Measurements from ENCODE around the gene FREM2.

DNA sequence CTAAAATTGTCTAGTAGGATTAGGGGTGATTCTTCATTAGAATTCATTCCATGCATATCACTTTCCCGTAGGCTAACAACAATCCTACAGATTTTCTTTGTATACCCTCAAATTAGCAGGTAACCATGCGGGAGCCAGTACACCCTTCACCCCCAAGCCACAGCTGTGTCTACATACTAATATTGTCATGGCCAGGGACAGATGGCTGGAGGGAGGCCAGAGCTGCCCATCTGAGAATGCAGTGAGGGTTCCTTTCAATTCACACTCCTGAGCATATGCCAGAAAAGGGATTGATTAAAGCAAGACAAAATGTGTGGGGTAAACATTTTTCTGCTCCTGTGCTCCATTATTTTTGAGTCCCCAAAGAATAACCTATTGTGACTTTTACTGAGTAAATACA is 68.9 kb downstream of the FREM2 start:
- no peak for TF ChIP-seq POLR2A (IDR thresholded peaks at IDR 0.05)
- TF ChIP-seq, protein P1, sequence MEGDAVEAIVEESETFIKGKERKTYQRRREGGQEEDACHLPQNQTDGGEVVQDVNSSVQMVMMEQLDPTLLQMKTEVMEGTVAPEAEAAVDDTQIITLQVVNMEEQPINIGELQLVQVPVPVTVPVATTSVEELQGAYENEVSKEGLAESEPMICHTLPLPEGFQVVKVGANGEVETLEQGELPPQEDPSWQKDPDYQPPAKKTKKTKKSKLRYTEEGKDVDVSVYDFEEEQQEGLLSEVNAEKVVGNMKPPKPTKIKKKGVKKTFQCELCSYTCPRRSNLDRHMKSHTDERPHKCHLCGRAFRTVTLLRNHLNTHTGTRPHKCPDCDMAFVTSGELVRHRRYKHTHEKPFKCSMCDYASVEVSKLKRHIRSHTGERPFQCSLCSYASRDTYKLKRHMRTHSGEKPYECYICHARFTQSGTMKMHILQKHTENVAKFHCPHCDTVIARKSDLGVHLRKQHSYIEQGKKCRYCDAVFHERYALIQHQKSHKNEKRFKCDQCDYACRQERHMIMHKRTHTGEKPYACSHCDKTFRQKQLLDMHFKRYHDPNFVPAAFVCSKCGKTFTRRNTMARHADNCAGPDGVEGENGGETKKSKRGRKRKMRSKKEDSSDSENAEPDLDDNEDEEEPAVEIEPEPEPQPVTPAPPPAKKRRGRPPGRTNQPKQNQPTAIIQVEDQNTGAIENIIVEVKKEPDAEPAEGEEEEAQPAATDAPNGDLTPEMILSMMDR (IDR thresholded peaks at IDR 0.05), result no peak
